Stimulated activated CD8-positive, alpha-beta memory T cell treated with anti-CD3 and anti-CD28 coated beads, Interleukin-12 subunit alpha, Interleukin-12 subunit beta, amount 100 ng/mL, for 1 hour (primary cell): ENCODE results near the gene WNT8A.

Experiments used
- DNase-seq: peaks from one replicate; pipeline ENCODE4 v3.0.0-alpha.2; 2020; ENCODE audit warnings: low read depth

WNT8A gene

DNA sequence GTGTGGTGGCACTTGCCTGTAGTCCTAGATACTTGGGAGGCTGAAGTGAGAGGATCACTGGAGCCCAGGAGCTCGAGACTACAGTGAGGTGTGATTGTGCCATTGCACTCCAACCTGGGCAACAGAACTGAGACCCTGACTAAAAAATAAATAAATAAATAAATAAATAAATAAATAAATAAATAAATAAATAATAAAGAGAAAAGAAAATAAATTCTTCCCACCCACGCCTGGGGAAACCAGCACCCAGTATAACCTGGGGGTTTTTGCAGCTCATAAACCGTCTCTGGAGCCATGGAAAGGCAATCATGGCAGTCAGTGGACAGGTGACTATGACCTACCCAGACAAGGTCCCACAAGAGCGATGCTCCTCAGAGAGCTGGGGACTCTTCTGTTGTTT lies 7.9 kb downstream of the WNT8A start:
- no peak for DNase-seq

DNA sequence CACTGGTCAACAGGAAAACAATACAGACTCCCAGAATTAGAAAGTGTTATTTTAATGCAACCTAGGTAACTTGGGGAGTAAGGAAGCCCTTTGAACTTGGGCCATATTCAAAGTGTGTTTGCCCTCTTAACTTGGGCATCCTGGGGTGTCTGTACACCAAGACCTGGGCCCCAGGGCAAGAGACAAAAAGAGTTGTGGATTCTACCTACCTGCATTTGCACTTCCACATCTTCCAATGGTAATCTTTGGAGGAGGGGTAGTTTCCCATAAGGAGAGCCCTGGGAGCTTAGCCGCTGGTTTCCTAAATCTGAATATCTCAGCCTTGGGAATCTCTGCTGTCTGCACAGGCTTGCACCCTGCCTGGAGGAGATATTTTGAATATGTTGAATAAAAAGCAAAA lies 8.5 kb downstream of the WNT8A start:
- no peak for DNase-seq

GRCh38 chr5:138093036-138093435 lies 9.2 kb downstream of the WNT8A start:
- DNase-seq = no peak

- DNase-seq = no peak
Measured at GRCh38 chr5:138095100-138095907, 11.5 kb downstream of the WNT8A start.

DNA sequence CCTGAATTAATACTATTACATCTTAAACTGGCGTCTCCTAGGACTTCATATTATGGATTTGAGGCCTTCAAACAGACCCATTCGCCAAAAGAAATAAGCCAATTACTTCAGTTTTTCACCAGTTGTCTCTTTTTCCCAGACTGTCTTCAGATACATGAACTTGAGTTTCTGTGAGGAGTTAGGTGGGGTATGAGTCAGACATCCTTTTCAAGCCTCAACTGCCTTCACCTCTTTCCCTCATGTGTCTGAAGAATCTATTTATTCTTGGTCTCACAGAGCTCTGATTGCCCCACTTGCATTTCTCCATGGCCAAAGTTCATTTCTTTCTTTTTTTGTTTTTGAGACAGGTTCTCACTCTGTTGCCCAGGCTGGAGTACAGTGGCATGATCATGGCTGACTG lies 12.5 kb downstream of the WNT8A start:
- DNase-seq = no peak

GRCh38 chr5:138096997-138097828 lies 13.4 kb downstream of the WNT8A start:
- DNase-seq = no peak

DNA sequence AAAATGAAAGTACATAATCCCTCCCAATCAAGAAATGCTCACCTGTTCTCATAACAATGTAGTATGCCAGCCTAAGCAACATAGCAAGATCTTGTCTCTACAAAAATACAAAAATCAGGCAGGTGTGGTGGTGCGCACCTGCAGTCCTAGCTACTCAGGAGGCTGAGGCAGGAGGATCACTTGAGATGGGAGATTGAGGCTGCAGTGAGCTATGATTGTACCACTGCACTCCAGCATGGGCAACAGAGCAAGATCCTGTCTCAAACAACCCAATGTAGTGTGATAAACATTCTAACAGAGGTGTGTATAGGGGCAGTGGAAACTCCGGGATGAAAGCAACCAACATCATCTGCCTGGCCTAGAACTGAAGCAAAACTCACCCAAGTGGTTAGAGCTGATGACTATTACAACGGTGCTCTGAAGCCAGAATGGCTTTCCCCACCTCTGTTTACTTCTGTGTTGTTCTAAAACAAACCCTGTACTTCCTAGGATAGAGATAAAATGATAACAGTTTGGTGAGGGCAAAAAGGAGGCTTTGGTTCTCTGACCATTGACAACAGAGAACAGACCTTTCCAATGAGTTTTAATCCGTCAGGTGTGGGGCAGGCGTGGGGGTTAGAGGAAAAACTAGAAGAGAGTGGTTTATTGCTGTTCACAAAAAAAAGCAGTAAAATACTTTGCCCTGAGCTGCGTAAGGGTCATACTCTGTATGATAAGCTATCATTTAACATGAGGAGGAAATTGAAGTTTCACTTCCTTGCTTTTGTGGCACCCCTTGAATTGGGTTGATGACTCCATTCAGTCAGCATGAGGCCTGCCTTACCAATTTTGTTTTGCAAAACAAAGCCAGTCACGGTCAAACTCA lies 18.9 kb downstream of the WNT8A start:
- DNase-seq = no peak

GRCh38 chr5:138103319-138103637 lies 19.4 kb downstream of the WNT8A start:
- no peak for DNase-seq

DNA sequence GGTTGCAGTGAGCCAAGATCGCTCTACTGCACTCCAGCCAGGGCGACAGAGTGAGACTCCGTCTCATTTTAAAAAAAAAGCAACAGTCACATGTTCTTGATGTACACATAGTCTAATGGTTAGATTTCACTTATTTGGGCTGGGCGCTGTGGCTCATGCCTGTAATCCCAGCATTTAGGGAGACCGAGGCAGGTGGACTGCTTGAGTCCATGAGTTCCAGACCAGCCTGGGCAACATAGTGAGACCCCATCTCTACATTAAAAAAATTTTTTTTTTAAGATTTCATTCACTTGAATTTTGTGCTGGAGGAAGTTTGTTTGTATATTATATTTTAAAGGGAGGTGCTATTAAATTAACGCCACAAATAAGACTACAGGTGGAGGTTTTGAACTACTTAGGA lies 21.9 kb downstream of the WNT8A start:
- DNase-seq = no peak

- DNase-seq = no peak
Measured at GRCh38 chr5:138107213-138107612, 23.4 kb downstream of the WNT8A start.

- DNase-seq = no peak
Measured at GRCh38 chr5:138109463-138110265, 25.8 kb downstream of the WNT8A start.

DNA sequence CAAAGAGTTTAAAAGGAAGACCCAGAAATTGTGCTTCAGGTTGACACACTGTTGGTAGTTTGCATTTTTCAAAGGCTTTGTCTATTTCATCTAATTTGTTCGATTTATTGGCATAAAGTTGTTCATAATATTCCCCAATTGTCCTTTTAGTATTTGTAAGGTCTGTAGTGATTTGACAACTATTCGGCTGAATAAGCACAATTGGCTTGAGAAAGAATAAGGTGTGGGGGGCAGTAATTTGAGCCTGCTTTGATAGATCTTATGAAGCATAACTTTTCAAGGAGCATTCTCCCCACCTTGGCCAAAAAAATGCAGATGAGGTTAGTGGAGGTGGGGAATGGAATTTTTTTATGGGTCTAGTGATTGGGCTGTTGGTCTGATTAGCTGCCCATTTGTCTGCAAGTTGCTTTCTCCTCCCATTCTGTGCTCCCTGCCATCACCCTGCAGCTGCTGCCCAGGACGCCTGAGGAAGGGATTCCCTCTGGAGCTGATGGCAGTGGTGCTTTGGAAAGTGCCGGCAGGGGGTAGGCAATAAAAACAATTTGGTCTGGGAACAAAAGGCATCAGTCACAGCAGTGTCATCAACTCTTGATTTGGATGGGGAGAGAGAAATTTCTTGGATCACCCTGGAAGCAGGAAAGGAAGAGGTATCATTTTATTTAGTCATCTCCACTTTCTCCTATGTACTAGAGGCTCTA lies 26.6 kb downstream of the WNT8A start:
- DNase-seq = no peak

- no peak for DNase-seq
Measured at GRCh38 chr5:138111181-138111580, 27.3 kb downstream of the WNT8A start.

- DNase-seq = no peak
Measured at GRCh38 chr5:138111937-138112336, 28.1 kb downstream of the WNT8A start.

DNA sequence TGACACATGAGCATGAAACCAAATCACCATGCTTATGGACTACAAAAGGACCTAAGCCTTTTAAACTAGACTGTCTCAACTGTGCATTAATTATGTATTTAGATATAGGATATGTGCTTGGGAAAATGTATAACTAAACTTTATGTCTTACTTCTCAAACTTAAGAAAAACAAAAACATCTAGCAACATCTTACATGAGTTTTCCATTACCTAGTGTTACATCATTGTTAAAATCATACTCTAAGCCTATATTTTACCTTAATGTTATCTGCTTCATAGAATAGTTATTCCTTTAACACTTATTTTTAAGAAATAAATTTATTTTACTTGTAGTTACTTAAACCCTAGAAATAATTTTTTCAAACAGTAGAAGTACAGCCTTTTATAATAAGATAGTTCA lies 31.4 kb downstream of the WNT8A start:
- no peak for DNase-seq

- DNase-seq = no peak
Measured at GRCh38 chr5:138128334-138128733, 44.5 kb downstream of the WNT8A start.

DNA sequence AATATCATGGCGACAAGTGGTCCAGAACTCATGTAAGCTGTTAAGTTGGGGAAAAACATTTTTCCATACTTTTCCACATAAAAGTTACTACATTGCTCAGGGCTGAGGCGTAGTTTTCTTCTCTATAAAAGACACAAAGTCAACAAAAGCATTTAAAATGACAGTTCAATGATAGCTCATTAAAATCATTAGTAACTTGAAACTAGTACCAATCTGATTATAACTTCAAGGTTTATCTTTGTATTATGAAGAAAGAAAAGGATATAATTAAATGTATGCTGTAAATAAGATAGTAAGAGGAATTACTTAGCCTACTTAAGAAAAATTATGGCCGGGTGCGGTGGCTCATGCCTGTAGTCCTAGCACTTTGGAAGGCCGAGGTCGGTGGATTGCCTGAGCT lies 45.5 kb downstream of the WNT8A start:
- DNase-seq = no peak

DNA sequence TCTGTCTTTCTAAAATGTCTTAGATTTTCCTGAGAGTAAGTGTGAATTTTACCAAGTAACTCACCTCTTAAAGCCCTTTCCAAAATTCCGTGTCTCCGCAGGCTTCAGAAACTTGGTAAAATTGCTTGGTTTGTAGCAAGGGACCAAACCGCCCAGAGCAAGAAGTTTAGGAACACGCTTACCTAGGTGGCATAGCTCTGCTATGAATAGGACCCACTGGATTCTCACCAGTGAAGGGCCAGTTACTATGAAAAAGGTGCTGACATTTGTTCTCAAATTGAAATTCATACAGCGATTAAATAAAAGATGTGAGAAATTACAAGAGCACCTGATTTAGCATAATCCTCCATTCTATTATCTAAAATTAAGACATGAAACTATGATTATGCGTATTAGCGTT lies 48.7 kb downstream of the WNT8A start:
- DNase-seq = no peak

GRCh38 chr5:138138949-138139780 lies 55.3 kb downstream of the WNT8A start, which contains the start of gene NME5:
Gene NME5 (minus strand): TSS chr5:138139428. CDS start chr5:138138780, 648 bp downstream.
- no peak for DNase-seq

DNA sequence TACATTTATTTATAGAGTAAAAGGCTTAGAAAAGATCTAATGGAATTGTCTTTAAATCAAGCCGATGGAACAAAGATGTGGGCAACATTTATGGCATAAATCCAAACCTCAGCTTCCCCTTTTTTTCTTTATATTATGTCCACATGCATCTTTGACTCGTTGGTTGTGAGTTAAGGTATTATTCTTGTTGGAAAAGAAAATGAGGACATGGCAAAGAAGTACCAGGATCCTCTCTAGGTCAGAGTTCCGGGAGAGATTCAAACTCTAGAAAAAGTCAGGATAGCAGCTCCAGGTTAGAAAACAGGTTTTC lies 55.9 kb downstream of the WNT8A start:
- DNase-seq = no peak
